Embryonic facial prominence (tissue), 1 donor: ENCODE measurements around the gene LARP6.
"Not testable (repeated sequence)": the region's sequence is repeated elsewhere in the genome, so short reads cannot be mapped to it uniquely, and the experiment has no call there.

Source experiments
- DNase-seq: peaks from one replicate; pipeline ENCODE4 v3.0.0-alpha.2; 2016; ENCODE audit errors: extremely low spot score

The LARP6 gene

DNA sequence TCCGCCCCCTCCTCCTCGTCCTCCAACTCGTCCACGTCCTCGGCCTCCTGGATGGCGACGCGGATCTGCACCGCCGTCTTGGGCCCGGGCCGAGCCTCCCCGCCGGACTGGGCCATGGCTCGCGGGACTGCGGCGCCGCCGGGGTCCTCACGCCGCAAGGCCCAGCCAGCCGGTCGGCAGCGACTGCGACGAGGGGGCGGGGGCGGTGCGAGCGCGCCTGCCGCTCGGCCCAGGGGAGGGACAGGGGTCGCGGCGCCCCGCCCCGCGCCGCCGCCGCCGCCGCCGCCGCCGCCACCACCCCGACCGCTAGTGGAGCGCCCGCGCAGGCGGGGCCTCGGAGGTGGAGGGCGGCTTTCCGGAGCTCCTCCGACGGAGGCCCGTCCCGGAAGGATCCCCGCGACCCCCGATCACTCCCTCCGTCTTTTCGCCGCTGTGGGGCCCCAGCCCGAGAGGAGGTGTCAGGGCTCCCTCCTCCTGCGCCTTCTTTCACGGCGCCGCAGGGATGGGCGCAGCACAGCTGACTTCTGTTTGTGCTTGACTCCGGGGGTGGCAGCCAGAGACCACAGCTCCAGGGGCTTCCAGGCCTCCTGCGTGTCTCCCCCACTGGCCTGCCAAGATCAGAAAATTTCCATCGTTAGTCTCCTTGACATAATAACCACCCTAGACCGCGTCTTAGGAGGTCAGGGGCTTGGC lies at the start of gene LARP6:
TSS of gene LARP6 (minus strand) at position 185 of the 693 bp plus-strand sequence. CDS start at position 116, 69 bp downstream.
- no peak for DNase-seq

DNA sequence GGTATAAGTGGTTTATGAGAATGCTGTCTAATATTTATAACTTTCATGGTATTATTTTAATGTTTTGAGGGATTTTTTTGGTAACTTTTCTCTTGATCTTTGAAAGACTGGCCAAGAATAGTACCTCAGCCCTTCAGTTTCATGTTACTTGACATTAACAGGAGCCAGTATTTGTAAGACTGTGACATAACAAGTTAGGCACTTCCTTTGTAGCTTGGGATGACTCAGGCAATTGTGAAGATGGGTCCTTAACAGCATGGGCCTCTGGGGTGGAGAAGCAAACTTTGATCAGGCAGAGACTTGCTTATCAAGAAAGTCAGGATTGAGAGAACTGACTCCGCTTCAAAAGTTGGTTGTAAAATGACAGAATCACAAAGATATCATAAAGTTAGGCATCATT lies 48.1 kb upstream of the LARP6 start:
- DNase-seq, result no peak

DNA sequence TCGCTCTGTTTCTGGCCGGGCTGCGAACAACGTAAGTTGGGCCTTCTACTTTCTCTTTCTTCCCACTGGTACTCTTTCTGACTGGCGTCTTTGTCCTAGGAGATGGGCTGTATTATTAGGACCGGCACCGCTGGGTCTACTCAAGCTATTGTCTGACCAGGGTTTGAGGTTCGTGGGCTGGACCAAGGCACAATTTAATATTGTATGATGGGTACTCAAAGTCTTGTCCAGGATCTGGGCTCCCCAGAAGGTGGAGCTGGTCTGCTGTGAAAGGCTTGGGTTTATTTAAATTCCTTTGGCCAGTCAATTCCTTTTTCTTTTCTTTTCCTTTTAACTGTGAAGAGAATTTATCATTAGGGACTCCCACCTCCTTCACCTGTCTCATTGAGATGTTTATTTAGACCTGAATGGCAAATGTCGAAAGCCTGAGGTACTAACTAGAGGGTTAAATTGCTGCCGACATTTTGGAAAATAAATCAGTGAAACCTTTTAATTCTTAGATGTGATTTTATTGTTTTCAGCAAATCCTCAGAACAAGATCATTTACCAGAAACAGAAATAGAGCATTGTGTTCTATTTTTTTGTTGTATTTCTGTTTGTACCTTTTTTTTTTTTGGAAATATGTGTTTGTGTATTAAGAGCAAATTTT lies 39.1 kb upstream of the LARP6 start:
- DNase-seq, result no peak

DNA sequence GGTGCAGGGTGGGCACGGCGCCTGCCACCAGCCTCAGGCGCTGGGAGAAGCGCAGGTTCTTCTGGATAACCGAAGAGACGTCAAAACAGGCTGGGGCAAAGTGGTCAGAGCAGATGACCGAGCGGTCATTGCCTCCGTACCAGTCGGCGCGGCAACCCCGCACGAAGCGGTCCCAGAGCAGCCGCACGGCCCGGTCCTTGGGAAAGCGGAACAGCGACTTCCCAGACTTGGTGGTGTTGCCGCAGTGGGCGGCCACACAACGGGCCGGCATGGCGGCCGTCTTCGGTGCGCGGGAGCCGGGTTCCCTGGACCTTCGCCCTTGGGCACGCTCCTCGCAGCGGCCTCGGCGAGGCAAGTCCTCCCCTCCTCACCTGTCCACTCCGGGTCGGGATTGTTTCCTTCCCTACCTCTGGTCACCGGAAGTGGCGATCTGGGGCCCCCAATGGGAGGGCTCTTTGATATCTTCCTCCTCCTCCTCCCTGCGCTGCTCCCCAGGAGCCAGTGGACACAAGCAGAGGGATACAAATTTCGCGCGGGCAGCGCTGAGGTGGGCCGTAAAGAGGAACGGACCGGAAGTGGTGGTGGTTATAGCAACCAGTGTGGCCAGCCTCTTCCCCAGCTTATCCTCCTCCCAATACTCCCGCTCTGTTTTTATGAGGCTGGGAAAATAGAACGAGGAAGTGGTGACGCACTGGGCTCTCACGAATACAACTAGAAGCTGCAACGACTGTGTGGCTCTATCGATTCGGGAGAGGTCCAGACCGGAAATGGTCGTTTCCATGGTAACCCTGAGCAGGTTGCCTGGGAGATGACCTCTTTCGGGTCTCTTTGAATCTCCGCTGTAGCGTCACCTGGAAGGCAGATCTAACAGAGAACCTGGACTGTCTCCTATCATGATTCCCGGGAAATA lies 38.3 kb upstream of the LARP6 start, which contains the start of the genes LRRC49 and THAP10:
TSS of gene LRRC49 (plus strand) at position 825 of the 910 bp plus-strand sequence. CDS start at position 894, 69 bp downstream.
TSS of gene THAP10 (minus strand) at position 432 of the 910 bp plus-strand sequence. CDS start at position 271, 161 bp downstream.
- DNase-seq, result peak; percentile 83

DNA sequence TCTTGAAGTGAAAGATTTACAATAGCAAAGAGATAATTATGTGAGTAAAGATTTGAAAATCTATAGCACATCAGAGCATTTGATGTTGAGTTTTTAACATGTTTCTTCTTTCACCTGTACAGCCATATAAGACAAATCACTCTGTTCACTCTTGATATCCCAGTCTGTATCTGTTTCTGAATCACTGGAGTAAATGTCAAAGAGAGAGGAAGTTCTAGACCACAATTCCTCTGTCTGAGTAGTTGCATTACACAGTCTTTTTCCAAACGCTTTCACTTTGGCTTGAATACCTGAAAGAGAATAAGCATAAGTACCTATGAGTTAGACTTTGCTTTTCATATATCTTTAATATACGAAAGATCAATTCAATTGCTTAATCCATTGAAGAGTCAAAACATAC lies 28.4 kb upstream of the LARP6 start:
- no peak for DNase-seq

DNA sequence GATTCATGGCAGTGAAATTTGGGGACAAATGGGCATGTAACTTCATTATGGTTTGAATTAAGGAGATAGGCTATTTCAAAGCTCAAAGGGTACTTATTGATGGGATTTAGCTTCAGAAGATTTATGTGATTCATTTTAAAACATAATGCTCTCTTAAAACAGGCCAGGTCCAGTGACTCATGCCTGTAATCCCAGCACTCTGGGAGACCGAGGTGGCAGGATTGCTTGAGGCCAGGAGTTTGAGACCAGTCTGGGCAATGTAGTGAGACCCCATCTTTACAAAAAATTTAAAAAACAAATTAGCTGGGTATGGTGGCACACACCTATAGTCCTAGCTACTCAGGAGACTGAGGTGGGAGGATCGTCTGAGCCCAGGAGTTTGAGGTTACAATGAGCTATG lies 26.8 kb upstream of the LARP6 start:
- no peak for DNase-seq

DNA sequence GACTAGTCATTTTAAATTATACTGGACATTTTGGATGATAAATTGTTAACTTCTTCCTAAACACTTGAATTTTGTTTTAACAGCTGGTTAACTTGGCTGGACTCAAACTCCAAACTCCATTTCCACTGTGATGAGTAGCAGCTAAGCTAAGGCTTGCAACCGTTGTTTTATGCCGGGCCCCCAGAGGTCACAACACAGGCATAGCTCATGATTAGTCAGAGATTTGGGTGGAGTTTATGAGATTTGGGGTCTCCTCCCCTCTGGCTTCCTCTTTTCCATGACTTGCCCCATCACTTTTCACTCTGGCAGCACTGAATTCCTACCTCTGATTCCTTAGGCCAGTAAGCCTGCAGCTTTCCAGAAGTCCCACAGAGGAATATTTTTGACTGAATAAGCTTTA lies 25.4 kb upstream of the LARP6 start:
- no peak for DNase-seq

DNA sequence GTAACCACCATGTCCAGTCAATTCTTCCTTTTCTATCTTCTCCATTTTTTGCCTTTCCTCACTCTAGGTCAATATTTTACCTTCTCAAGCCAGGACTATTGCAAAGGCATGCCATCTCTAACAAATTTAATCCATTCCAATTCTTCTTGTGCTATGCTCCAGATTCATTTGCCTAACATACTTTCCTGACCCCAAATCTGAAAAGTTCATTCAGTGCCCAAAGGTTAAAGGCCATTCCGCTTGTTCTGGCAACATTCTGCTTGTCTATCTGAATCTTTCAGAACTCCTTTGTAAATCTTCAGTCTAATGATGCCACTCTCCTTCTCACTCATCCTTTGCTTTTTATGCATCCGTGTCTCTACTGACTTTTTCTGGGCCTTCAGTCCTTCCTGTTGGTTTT lies 22.7 kb upstream of the LARP6 start:
- DNase-seq, result no peak

DNA sequence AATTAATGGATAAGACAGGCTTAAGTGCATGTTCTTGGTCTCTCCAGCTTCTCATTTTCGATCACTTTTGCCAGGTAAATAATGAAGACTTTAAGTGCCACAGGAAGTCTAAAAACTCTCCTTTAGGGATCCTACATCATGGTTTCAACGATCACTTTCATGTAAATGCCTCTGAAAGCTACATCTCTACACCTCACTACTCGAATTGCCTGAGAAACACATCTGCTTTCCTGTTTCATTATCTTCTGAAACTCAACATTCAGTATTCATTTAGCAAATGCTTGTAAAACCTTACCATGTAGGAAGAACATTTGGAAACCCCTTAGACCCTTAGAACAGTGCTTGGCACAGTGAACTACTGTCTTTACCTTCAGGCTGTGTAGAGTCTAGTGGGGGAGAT lies 22.1 kb upstream of the LARP6 start:
- DNase-seq, result no peak

DNA sequence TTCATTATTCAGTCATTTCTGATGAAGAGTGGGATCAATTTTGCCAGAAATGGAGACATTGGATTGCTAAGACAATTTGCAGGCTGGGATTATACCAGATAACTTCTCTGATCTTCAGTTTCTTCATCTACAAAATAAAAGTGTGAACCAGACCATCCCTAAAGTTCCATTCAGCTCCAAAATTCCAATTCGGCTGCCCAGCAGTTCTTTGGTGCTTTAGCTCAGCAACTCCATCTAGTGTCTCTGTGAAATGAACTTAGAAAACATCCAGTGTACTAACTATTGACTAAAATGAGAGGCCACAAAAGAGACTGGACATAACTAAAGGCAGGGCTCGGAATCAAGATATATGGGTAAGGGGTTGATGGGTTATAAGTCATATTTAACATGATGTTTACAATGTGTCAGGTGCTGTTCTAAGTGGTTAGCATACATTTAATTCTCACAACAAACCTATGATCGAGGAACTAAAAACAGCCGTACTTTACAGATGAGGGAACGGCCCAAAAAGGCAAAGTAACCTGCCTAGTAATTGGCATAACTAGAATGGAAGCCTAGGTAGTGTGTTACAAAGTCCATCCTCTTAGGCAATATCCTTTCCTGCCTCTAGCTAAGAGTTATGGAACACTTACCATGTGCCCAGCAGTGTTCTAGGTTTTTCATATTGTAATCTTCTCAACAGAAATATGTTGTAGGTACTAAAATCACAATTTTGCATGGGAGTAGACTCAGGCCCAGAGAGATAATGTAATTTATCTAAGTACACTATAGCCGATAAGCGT lies 21.2 kb upstream of the LARP6 start:
- no peak for DNase-seq

DNA sequence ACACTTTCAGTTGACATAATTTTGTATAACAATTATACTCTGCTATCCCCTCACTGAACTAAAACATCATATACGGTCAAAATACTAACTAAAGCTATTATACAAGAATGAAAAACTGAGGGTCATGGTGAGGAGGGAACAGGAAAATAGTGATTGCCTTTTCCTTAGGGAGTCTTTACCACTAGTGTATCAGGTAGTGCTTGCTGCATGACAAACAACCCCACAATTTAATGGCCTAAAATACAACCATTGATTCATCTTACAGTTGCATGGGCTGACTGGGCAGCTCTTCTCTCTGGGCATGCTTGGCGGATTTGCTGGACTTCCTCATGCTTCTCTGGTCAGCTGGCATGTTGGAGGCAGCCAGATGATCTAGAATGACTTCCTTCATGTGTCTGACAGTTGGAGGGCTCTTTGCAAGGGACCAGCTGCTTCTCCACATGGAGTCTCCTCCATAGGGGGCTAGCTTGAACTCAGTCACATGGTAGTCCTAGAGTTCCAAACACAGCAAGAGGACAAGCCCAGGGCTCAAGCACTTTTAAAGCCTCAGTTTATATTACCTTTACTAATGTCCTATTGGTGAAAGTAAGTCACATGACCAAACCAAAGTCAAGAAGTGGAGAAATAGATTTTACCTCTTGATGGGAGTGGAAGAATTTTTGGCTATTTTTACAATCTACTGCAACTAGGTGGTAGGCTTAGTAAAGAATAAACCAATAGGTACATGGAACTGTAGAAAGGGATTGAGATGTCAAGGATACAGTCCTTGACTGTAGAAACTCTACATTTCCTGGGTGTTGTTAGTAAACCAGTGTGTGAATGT lies 19.5 kb upstream of the LARP6 start:
- DNase-seq, result no peak

DNA sequence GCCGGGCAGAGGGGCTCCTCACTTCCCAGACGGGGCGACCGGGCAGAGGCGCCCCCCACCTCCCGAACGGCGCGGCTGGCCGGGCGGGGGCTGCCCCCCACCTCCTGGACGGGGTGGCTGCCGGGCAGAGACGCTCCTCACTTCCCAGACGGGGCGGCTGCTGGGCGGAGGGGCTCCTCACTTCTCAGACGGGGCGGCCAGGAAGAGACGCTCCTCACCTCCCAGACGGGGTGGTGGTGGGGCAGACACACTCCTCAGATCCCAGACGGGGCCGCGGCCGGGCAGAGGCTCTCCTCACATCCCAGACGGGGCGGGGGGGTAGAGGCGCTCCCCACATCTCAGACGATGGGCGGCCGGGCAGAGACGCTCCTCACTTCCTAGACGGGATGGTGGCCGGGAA lies 17.5 kb upstream of the LARP6 start:
- not testable (repeated sequence) for DNase-seq

DNA sequence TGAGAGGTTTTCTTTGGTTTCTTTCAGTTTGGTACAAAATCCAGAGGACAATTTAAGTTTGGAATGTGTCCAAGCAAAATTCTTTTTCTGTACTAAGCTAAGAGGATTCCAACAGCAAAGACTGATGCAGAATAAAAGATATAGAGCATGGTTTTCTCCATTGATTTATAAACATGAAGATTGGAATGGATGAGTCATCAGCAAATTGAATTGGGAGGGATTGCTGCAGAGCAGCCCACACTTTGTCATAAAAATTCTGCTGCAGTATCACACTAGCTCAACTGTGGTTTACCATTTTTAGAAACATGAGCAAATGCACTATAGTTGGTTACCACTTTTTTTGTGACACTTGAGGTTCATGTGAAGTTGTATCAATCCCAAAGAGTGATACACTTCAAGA lies 16.1 kb upstream of the LARP6 start:
- no peak for DNase-seq

DNA sequence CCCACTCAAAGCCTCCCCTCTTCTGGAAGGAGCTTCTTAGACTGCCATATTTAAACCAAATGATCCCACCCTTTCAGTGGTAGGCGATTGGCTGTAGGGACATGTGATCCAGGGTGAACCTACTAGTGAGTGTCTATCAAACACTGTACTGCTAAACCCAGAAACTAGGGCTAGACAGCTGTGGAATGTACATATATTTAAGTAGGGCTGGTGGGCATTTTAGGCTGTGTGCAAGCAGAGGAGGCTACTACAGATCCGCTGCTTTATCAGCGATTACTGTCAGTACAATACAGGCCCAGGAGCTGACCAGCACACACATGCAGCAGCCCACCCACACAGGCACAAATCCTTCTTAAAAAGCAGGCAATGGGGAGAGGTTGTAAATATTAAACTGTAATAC lies 15.4 kb upstream of the LARP6 start:
- no peak for DNase-seq

DNA sequence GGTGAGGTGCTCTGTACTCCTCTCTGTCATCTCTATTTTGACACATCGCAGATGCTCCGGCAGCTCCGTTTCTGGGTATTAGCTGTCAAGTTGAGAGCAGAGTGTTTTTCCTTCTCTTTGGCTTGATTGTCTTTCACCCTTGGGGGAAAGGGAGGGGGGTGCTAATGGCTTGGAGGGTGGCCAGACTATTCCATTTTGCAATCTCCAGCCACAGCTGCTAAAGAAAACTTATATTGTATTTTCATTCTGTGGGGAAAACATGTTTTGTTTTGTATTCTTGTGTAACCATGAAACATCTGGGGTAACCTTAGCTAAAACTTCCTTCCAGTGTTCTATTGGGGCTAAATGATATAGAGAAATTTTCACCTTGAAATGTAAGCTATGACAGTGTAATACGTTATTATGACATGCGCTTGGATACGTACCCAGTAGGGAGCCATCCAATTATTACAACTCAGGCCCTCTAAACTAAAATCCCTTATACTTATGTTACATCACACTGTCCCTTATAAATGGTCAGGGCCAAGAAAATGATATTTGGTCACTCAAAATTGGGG lies 14.0 kb upstream of the LARP6 start:
- no peak for DNase-seq

DNA sequence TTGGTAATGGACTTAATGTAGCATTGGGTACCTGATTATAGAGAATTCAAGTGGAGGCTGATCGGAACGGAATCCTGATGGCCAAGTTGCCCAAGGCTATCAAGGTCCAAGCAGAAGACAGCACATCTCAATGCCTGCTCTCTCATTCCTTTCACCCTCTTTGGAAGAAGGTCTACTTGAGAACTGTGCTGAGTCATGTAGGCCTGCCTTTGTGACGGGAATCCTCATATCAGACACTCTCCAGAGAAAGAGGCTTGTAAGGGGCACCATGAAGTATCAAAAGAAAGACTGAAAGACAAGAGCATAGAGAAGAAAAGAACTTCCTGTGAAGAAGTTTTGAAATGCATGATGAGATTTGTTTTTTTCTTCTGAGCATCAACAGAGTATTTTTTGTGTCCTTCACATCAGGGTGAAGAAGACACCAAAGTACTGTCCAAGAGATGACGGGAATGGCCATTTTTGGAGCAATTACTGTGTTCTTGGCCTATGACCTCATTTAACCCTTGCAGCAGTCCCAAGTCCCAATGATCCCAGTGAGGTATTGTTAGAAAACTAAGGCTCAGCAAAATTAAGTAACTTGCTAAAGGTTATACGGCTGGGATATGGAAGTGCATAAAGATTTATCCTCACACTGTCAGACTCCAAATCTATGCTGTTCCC lies 13.2 kb upstream of the LARP6 start:
- no peak for DNase-seq

DNA sequence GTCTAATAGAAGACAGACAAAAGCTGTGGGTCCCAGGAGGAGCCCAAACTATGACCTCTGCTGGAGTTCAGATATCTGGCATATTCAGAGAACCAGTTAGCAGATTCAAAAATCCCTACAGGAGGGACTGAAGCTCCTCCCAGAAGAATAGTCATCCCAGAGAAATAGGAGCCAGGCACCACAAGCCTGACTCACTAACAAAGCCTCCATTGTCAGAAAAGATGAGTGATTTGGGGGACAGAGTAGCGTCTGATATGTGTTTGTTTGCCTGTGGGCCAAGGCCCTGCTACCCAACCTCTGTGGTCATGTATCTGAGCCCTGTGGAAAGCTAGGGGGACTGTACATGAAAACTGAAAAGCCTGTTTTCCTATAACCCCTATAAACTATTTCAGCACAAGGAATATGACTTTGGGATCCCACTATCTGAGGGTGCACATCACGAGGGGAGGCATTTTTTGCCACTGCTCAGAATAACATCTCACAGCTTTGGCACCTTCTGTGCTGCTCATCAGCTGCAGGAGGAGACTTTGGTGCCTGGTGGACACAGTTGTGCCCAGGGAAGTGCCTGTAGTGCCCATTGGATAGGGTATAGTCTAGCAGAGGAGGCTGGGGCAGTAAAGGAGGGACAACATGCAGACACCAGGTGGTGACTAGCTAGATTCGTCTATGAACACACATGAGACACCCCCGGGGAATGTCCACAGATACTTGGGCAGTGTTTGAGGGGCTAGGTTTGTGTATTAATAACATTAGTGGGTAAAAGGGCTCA lies 9.7 kb upstream of the LARP6 start:
- DNase-seq, result no peak

DNA sequence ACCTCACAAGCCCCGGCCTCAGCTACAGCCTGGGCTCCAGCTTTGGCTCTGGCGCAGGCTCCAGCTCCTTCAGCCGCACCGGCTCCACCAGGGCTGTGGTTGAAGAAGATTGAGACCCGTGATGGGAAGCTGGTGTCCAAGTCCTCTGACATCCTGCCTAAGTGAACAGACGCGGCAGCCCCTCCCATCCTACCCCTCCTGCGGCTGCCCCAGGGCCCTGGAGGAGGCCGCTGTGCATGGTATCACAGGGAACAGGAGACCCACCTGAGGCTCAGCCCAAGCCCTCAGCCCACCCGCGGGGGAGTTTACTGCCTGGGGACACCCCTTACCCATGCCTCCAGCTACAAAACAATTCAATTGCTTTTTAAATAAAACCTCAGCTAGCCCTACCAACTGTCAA lies 6.0 kb upstream of the LARP6 start:
- no peak for DNase-seq

DNA sequence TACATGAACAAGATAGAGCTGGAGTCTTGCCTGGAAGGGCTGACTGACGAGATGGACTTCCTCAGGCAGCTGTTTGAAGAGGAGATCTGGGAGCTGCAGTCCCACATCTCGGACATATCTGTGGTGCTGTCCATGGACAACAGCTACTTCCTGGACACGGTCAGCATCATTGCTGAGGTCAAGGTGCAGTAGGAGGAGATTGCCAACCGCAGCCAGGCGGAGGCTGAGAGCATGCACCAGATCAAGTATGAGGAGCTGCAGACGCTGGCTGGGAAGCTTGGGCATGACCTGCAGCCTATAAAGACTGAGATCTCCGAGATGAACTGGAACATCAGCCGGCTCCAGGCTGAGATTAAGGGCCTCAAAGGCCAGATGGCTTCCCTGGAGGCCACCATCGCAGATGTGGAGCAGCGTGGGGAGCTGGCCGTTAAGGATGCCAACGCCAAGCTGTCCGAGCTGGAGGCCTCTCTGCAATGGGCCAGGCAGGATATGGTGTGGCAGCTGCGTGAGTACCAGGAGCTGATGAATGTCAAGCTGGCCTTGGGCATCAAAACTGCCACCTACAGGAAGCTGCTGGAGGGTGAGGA lies 5.5 kb upstream of the LARP6 start:
- DNase-seq, result no peak
